GM21737 (cell line): ENCODE data around the gene DDIT4.

Source experiments
- ATAC-seq: cut with Tn5 transposase; IDR thresholded peaks from one replicate; pipeline ENCODE4 v1.9.1; 2021; ENCODE audit warnings: mild to moderate bottlenecking, moderate library complexity; ENCODE audit not compliant: unreplicated experiment

Gene DDIT4

GRCh38 chr10:72315054-72315453 is 41.3 kb downstream of the DDIT4 start:
- ATAC-seq = no peak

GRCh38 chr10:72315611-72316385 is 42.1 kb downstream of the DDIT4 start:
- no peak for ATAC-seq

GRCh38 chr10:72316386-72316700 is 42.6 kb downstream of the DDIT4 start:
- ATAC-seq = no peak

- ATAC-seq = no peak
These were observed 43.2 kb downstream of the DDIT4 start for GRCh38 chr10:72316748-72317435.

- ATAC-seq = no peak
These were observed 44.9 kb downstream of the DDIT4 start for GRCh38 chr10:72318418-72319262.

- ATAC-seq = peak; percentile 60
These were observed 45.9 kb downstream of the DDIT4 start for GRCh38 chr10:72319416-72320254.

GRCh38 chr10:72320676-72321247 is 47.0 kb downstream of the DDIT4 start:
- ATAC-seq = peak; percentile 53

- no peak for ATAC-seq
These were observed 47.7 kb downstream of the DDIT4 start for GRCh38 chr10:72321248-72322029.

- ATAC-seq = no peak
These were observed 48.2 kb downstream of the DDIT4 start for GRCh38 chr10:72322030-72322279.

- no peak for ATAC-seq
These were observed 48.7 kb downstream of the DDIT4 start for GRCh38 chr10:72322280-72323058.

GRCh38 chr10:72323108-72323749 is 49.5 kb downstream of the DDIT4 start:
- no peak for ATAC-seq

GRCh38 chr10:72323771-72324191 is 50.1 kb downstream of the DDIT4 start:
- ATAC-seq = no peak
